T-helper 9 cell (primary cell): ENCODE measurements around the gene TRIM45.

Source experiments
- DNase-seq: peaks from one replicate; pipeline ENCODE4 v3.0.0-alpha.2; 2020

TRIM45 gene

DNA sequence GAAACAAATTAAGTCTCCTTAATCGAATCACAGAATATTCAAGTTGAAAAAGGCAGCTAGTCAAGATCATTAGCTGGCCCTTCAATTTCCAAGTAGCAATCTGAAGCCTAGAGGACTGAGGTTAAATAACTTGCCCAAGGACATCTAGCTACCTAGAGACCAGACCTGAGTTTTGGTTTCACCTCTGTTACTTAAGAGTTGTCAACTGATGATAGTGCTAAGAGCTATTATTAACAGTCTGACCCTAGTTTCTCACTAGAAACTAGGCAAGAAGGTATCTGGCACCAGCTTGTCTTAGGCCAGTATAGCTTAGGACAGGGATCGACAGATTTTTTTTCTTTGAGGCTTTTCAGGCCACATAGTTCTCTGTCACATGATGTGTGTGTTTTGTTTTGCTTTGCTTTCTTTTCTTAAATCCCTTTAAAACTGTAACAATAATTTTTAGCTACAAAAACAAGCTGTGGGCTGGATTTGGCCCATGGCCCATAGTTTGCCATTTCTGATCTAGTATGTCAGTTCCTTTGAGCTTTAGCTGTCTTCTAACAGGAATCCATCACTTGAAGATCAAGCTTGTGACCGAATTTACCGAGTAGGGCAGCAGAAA, 23.2 kb downstream of the TRIM45 start:
- no peak for DNase-seq

DNA sequence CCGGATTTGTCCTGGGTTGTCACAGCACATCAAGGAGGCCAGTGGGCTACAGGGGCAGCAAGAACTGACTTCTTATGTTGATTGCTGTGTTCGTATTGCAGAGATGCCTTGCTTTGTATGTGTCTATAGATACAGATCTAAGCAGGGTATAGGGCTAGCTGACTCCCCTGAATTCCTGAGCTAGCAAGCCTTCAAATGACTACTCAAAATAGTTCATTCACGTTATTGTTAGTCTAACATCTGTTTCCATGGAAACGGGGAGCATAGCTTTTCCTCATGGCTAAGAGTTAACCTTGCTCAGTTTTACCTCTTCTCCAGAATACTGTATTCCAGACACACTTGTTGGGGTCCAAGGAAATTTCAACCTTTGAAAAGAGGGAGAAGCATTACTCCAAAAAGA, 24.1 kb downstream of the TRIM45 start:
- no peak for DNase-seq

DNA sequence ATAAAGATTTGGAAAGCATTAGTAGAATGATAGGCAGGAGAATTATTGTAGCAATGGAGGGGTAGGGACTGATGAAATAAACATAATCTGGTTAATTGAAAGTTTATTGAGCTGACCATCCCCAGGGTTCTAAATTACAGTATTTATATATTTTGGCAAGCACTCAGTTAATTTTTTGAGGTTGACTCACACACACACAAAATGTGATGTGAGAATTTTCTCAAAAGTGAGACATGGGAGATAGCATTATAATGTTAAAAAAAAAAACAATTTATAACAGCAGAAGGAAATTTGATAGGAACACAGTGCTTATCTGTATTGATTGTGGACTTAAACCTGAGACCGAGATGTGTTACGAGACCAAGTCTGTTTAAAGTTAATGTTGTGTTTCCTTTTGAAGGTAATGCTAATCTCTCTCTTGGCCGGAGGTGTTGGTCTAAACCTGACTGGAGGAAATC, 24.6 kb downstream of the TRIM45 start:
- no peak for DNase-seq

DNA sequence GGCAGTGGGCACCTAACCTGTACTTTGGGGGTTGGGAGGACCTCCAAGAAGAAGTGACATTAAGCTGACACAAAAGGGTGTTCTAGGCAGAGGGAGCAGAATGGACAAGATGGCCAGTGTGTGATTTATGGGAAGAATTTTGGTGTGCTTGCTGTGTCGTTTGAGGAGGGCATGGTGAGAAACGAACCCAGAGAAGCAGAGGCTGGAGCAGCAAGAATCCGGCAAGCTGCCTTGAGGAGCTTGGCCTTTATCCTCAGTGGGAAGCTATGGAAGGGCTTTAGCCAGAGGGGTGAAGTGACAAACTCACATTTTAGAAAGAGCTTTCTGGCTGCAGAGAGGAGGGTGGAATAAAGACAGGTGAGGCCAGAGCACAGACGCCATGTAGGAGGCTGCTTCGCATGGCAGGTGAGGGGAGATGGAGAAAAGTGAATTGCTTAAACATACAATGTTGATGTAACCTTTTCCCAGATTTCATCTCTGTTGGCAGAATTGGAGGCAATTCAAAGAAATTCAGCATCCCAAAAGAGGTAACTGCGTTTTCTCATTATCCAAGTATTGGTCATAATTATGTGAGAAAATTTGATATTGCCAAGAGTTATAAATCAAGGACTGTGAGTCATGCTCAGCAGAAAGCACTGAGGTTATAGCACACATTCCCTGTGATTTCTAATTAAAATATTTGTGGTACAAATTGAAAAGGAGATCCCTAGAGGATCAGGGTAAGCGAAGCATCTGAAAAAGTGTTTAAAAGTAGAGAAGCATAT, 26.5 kb downstream of the TRIM45 start:
- no peak for DNase-seq

DNA sequence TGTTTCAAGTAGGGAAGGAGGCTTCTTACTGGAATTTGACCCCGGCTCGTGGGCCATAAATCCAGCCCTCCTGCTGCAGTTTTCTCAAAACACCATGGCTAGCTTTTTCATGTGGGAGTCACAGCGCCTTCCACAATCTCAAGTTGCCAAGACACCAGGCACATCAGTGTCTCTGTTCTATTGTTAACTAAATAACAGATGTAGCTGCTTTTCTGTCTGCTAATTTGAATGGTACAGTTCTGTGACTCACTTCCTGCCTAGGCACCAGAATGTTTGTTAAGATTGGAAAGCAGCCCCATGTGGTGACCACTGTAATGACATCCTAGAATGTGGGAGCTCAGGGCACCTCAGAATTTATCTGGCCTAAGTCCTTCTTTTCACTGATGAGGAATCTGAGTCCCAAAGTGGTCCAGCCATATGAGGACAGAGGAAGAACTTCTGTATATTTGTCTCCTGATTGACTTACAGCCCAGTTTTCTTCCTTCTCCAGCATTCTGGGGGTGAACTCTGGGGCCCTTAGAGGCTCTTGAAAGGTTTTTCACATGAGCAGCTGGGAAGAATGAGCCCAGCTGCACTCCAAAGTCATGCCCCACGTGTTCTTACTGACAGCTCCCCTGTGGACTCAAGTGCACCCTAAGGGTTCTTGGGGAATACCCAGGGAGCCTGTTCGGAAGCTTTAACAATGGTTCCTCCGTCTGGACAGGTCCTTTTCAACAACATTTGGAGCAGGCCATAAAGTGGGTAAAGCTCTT, 27.5 kb downstream of the TRIM45 start:
- no peak for DNase-seq

DNA sequence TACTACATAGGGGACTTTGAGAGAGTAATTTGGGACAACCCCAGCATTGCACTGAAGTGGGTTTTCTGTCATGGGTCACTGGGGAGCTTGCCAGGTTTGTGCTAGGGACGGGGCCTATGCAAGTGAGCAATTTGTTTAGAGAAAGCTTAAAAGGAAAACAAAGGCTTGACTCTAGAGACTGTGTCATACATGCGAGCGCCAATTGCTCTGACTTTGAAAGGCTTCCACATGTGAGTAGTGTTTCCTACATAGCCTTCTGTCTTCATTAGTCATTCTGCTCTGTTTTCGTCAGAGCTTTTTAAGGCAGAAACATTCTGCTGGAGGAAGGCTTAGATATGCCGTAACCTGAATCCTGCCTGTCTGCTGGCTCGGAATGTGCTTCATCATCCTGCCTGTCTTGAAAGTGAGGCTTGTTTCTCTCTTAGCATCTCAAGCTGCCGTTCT, 28.4 kb downstream of the TRIM45 start:
- DNase-seq, result no peak

DNA sequence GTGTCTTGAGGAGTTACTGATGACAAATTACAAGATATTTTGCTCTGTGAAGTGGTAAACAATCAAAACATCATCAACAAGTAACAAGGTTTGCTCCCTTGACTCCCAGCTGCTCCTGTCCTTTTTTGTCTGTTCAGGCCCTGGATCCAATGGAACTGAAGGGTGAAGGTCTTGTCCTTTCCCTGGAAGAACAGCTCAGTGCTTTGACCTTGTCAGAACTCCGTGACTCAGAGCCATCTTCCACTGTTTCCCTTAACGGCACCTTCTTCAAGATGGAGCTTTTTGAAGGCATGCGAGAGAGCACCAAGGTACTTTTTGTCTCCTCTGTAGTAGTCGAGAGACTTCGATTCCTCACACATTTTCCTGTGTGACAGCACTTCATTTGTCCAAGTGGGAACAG, 29.0 kb downstream of the TRIM45 start:
- no peak for DNase-seq

DNA sequence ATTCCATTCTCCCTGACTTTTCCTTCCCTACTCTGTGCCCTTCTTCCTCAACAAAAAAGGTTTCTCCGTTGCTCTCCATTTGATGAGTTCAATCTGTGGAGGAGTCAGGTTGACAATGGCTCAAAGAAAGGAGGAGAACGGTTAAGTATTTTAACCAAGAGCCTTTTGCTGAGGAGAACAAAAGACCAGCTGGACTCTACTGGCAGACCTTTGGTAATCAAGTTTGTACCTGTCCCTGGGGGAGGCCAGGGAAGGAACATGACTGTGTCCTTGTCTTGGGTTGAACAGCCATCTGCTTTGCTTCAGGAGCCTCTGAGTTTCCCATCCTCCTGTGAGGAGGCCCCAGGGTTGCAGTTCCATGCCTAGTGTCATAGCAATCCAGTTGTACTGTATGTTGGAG, 31.6 kb downstream of the TRIM45 start:
- no peak for DNase-seq

DNA sequence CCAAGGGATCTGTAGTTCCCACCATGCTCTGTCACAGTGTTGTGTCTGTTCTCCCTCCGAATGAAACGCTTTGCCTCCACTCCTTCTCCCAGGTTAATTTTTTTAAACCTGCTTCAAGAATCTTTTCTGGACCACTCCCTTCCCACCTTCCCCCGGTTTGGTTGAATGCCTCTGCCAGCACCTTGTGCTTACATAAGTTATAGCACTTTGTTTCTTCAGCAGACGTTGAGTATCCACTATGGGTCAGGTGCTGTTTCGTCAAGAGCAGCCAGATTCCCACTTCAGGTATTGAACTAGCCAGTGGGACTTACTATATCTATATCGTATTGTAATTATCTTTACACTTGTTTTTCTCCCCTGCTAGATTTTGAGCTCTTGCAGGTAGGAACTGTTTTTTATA, 33.9 kb downstream of the TRIM45 start:
- no peak for DNase-seq

DNA sequence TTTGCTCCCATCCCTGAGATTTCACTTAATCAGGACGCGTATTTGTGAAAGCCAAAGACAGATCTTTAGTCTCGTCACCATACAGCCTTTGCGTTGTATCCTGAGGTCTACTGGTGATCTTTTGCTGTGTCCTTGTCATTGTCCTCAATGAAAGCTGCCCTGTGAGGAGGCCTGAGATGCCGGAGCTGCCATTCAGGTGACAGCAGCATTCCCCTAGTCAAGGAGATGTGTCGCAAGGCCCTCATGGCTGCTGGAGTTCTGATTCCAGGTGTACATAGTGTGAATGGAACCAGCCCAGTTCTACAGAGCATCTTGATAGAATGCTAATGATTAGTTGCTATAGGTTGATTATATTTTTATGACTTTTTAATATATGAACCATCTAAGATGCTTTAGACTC, 37.3 kb downstream of the TRIM45 start:
- DNase-seq, result no peak

DNA sequence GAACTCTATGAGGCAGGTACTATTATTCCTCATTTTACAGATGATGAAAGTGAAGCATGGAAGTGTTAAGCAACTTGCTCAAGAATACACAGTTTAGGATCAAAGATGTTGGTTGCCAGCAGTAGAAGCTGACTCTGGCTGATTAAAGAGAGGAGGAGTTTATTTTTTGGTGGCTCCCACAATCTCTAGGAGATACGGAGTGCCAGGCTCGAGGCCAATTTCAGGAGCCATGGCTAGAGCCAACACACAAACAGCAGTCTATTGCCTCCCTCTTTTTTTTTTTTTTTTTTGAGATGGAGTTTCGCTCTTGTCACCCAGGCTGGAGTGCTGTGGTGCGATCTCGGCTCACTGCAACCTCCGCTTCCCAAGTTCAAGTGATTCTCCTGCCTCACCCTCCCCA, 41.8 kb downstream of the TRIM45 start:
- no peak for DNase-seq

DNA sequence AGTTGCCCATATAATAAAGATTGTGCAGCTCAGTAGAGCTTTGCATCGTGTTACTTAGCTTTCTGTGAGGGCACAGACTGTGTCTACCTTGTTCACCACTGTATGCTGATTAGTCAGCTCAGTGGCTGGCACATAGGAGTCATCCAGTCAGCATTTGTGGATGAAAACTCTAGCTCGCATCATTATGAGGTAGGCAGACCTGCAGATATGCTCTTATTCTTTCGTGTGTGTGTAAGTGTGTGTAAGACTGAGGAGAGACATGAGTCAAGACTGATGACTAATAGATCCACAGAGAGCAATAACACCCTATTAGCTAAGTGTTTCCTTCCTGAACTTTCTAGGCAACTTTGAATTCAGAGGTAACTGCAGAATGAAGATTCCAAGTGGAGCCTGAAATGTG, 44.3 kb downstream of the TRIM45 start:
- DNase-seq, result no peak

DNA sequence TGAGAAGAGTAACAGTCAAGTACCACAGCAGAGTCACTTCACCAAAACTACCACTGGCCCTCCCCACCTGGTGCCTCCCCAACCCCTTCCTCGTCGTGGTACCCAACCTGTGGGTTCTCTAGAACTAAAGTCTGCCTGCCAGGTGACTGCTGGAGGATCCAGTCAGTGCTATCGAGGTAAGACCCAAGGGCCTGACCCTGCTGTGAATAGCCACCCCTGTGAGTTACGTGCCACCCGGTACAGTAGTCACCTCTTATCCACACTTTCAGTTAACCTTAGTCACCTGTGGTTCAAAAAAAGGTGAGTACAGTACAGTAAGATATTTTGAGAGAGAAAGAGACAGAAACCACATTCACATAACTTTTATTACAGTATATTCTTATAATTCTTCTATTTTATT, 44.9 kb downstream of the TRIM45 start:
- DNase-seq, result no peak

DNA sequence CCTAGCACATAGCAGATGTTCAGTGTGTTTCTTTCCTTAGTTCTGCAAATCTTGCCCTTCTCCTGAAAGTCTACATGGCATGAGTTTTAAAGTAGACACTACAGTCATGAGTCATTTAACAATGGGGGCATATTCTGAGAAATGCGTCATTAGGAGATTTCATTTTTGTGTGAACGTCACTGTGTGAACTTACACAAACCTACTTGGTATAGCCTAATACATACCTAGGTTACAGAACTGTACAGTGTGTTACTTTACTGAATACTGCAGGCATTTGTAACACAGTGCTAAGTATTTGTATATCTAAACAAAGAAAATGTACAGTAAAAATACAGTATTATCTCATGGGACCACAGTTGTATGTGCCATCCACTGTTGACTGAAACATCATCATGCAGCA, 51.4 kb downstream of the TRIM45 start:
- DNase-seq, result no peak

DNA sequence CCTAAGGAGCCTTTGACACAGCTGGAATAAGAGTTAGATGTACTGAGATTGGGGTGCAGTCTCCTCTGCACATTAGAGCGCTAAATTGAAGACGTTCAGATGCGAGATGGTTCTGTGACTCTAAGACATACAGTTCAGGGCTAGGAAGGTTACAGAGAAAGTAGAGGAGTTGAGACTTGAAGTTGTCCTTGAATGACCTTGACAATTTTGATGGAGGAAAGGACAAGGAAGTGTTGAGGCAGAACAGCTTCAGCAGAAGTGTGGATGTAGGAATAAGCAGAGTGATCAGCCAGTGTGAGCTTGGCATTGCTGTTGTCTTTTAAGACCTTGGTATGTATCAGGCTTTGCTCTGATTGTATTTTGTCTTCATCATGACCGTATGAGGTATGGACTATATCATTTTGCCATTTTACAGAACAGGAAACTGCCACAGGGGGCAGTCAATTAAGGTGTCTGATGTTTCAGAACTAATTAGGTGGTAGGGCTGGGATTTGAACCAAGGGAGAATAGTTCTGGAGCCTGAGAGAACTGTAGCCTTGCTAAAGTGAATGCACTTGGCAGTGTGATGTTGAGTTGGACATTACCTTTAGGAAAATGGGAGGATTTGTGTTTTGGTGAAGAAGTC, 52.2 kb downstream of the TRIM45 start:
- no peak for DNase-seq

DNA sequence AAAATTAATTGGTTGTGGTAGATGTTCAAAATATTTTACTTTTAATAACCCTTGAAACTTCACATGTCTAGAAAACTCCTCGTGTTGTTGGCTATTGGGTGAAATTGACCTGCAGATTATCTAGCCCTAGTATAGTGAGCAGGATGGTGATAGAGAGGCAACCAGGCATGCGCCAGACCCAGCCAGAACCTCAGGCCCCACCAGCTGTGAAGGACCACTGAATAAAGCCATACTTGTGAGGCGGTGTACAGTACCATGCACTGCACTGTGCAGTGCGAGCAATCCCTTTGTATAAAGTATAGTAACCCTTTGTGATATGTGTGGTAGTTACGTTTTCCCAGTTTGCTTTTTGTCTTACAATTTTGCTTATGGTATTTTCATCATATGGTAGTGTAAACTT, 53.0 kb downstream of the TRIM45 start:
- no peak for DNase-seq

DNA sequence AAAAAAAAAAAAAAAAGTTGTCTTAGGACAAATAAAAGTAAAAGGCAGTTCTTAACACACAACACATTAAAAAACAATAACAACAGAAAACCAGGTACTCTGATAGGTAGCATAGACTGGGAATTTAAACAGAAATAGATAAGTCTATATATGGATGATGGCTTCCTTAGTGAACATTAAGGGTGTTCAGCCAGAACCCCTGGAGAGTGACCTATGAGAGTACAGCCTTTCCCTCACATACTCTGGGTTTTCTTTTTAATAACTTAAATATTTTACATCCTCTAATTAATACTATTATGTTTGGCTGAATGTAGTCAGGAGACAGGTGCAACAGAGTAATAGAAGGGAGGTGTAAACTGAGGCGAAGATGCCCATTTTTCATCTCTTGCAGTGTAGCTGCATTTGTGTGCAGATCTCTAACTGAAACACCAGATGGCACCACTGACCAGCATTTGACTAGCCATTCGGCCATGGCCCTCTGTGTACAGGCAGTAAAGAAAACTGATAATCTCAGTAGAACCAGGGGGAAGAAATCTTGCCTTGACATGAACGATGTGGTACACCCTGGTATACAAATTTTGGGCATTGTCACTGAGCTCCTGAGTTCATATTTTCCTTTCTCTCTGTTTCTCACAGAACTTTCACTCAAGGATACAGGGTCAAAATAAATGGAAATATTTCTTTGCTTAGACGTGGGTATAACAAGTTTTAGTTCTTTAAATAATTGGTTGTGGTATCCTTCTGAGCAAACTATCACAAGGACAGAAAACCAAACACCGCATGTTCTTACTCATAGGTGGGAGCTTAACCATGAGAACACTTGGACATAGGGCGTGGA, 53.8 kb downstream of the TRIM45 start:
- DNase-seq, result peak; percentile 18

DNA sequence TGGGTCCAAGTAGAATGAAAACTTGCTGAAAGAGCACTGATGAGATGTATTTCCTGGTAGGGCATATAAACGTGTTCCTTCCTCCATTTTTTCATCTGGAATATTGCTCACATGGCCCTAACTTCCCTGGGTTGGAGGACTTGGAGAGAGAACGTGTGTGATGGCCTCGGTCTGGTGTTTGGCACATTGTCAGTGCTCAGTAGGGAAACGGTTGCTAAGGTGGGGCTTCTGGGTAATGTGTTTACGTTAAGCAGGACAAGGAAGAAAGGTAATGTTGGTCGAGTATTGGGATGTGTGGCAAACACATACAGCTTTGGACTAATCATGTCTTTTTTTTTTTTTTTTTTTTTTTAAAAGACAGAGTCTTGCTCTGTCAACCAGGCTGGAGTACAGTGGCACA, 55.2 kb downstream of the TRIM45 start:
- no peak for DNase-seq

DNA sequence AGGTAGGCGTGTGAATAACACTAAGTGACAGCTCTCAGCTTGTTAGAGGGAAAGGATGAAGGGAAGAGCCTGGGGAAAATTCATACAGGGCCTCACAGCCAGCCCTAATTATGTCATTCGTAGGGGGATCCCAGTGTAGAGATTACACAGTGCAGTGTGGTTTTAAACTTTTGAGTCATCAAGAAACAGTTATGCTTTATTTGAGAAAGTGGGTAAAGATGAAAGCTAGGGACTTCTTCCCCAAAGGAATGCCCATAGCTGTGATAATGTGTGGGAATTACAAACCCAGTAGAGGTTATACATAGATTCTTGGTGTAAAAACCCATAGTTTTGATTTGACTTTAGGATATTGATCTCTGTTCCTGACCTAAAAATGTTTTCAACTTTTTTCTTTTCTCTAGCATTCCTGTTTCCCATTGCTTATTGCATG, 59.5 kb downstream of the TRIM45 start:
- no peak for DNase-seq
